Mesothelial cell of epicardium (in vitro differentiated cells): Measurements from ENCODE around the gene REM1. TPM values are rescaled to one million over a fixed set of nuclear protein-coding genes. Genes with fewer than 3 reads are reported as not detected.

Experiments
- DNase-seq, 2 experiments: peaks; one replicate each; pipeline ENCODE4 v3.0.0; 2021; ENCODE audit warnings: low spot score in 2 of 2; ENCODE audit not compliant: unreplicated experiment in 2 of 2
- H3K27ac Mint-ChIP-seq: 2 replicates; pipeline ENCODE4 v1.8.0; 2021; ENCODE audit warnings: mixed read lengths
- H3K27me3 Mint-ChIP-seq: 2 replicates; pipeline ENCODE4 v1.8.0; 2021; ENCODE audit warnings: low read depth, mixed read lengths
- H3K36me3 Mint-ChIP-seq: 2 replicates; pipeline ENCODE4 v1.8.0; 2021; ENCODE audit warnings: mixed read lengths
- H3K4me1 Mint-ChIP-seq: 2 replicates; pipeline ENCODE4 v1.8.0; 2021; ENCODE audit warnings: mixed read lengths
- H3K4me3 Mint-ChIP-seq: 2 replicates; pipeline ENCODE4 v1.8.0; 2021; ENCODE audit warnings: mild to moderate bottlenecking, moderate library complexity, mixed read lengths
- H3K9me3 Mint-ChIP-seq: 2 replicates; pipeline ENCODE4 v1.8.0; 2021; ENCODE audit warnings: mixed read lengths
- CTCF ChIP-seq: fragments of 200-600 bp; sonication (generic); IDR thresholded peaks from one replicate; pipeline ENCODE4 v1.5.0; 2021; ENCODE audit warnings: antibody characterized with exemption; ENCODE audit not compliant: unreplicated experiment
- total RNA-seq: library from RNA; stranded (reverse); gene quantifications from 3 replicates; pipeline ENCODE4 v1.2.1, GENCODE V29; 2021

Gene REM1
- total RNA-seq, 1 donor from 2014 or later, result not detected

- no peak overlapping the region for H3K4me3 Mint-ChIP-seq
- no peak overlapping the region for H3K27ac Mint-ChIP-seq
- DNase-seq, result no peak
- no peaks in the 10 kb centered on the region for H3K4me1 Mint-ChIP-seq
- peaks cover 51% of the 10 kb centered on the region for H3K9me3 Mint-ChIP-seq
- H3K36me3 Mint-ChIP-seq, result peaks cover 3% of the 10 kb centered on the region
- H3K27me3 Mint-ChIP-seq, result no peaks in the 10 kb centered on the region
- no peak for TF ChIP-seq CTCF
These were observed 1.6 kb downstream of the REM1 start for GRCh38 chr20:31476643-31477215.

- Mint-ChIP-seq H3K36me3 (peaks cover 4% of the 10 kb centered on the region), H3K4me1 (no peaks in the 10 kb centered on the region), H3K4me3 (no peak overlapping the region), H3K27ac (no peak overlapping the region), H3K27me3 (no peaks in the 10 kb centered on the region), H3K9me3 (peaks cover 38% of the 10 kb centered on the region)
- no peak for DNase-seq
- TF ChIP-seq CTCF, result no peak
These were observed 8.9 kb downstream of the REM1 start for GRCh38 chr20:31484001-31484400.

GRCh38 chr20:31485450-31486339 is 10.6 kb downstream of the REM1 start:
- TF ChIP-seq CTCF, result no peak
- Mint-ChIP-seq H3K9me3 (peaks cover 39% of the 10 kb centered on the region), H3K27me3 (no peaks in the 10 kb centered on the region), H3K4me3 (no peak overlapping the region), H3K36me3 (peaks cover 4% of the 10 kb centered on the region), H3K27ac (no peak overlapping the region), H3K4me1 (no peaks in the 10 kb centered on the region)
- no peak for DNase-seq

GRCh38 chr20:31488115-31488514 is 13.0 kb downstream of the REM1 start:
- Mint-ChIP-seq H3K4me1 (no peaks in the 10 kb centered on the region), H3K4me3 (no peak overlapping the region), H3K27ac (no peak overlapping the region), H3K36me3 (peaks cover 4% of the 10 kb centered on the region), H3K9me3 (peaks cover 26% of the 10 kb centered on the region), H3K27me3 (no peaks in the 10 kb centered on the region)
- DNase-seq, result no peak
- no peak for TF ChIP-seq CTCF

GRCh38 chr20:31489152-31489551 is 14.1 kb downstream of the REM1 start:
- TF ChIP-seq CTCF, result no peak
- Mint-ChIP-seq H3K27ac (no peak overlapping the region), H3K27me3 (no peaks in the 10 kb centered on the region), H3K4me1 (no peaks in the 10 kb centered on the region), H3K4me3 (no peak overlapping the region), H3K36me3 (peaks cover 4% of the 10 kb centered on the region), H3K9me3 (peaks cover 29% of the 10 kb centered on the region)
- DNase-seq, result no peak
